Measurements from ENCODE around the gene MAML3.

The MAML3 gene

GRCh38 chr4:140020457-140021361 is 133.3 kb downstream of the MAML3 start:
- no peak for TF ChIP-seq CTCF (IDR thresholded peaks at IDR 0.05; ENCODE audit: low read depth, low read length)
- no peak for TF ChIP-seq POLR2A (IDR thresholded peaks at IDR 0.05; ENCODE audit: extremely low read depth, insufficient read length)
- TF ChIP-seq MYC (IDR thresholded peaks at IDR 0.05; ENCODE audit: low read depth, low read length), result no peak
- no peak for TF ChIP-seq MAX (IDR thresholded peaks at IDR 0.05; ENCODE audit: low read depth, low read length)
- H3K4me3 ChIP-seq (ENCODE audit: low read depth, low read length), result no peak overlapping the region
- no peak for DNase-seq (ENCODE audit: low read depth)

- no peak for TF ChIP-seq POLR2A (IDR thresholded peaks at IDR 0.05; ENCODE audit: extremely low read depth, insufficient read length)
- no peak for TF ChIP-seq MAX (IDR thresholded peaks at IDR 0.05; ENCODE audit: low read depth, low read length)
- TF ChIP-seq CTCF (IDR thresholded peaks at IDR 0.05; ENCODE audit: low read depth, low read length), result no peak
- no peak for TF ChIP-seq MYC (IDR thresholded peaks at IDR 0.05; ENCODE audit: low read depth, low read length)
- H3K4me3 ChIP-seq (ENCODE audit: low read depth, low read length), result no peak overlapping the region
- no peak for DNase-seq (ENCODE audit: low read depth)
These were observed 134.2 kb downstream of the MAML3 start for GRCh38 chr4:140019619-140020347.

GRCh38 chr4:140018931-140019618 is 134.9 kb downstream of the MAML3 start:
- TF ChIP-seq POLR2A (IDR thresholded peaks at IDR 0.05; ENCODE audit: extremely low read depth, insufficient read length), result no peak
- TF ChIP-seq MAX (IDR thresholded peaks at IDR 0.05; ENCODE audit: low read depth, low read length), result no peak
- TF ChIP-seq MYC (IDR thresholded peaks at IDR 0.05; ENCODE audit: low read depth, low read length), result no peak
- no peak overlapping the region for H3K4me3 ChIP-seq (ENCODE audit: low read depth, low read length)
- DNase-seq (ENCODE audit: low read depth), result peak; percentile 6

GRCh38 chr4:140014284-140014683 is 139.7 kb downstream of the MAML3 start:
- DNase-seq (ENCODE audit: low read depth), result no peak
- no peak for TF ChIP-seq CTCF (IDR thresholded peaks at IDR 0.05; ENCODE audit: low read depth, low read length)
- TF ChIP-seq MYC (IDR thresholded peaks at IDR 0.05; ENCODE audit: low read depth, low read length), result no peak
- no peak for TF ChIP-seq MAX (IDR thresholded peaks at IDR 0.05; ENCODE audit: low read depth, low read length)
- TF ChIP-seq POLR2A (IDR thresholded peaks at IDR 0.05; ENCODE audit: extremely low read depth, insufficient read length), result no peak
- no peak overlapping the region for H3K4me3 ChIP-seq (ENCODE audit: low read depth, low read length)

- TF ChIP-seq MAX (IDR thresholded peaks at IDR 0.05; ENCODE audit: low read depth, low read length), result no peak
- peak; percentile 64 for TF ChIP-seq CTCF (IDR thresholded peaks at IDR 0.05; ENCODE audit: low read depth, low read length)
- H3K4me3 ChIP-seq (ENCODE audit: low read depth, low read length), result no peak overlapping the region
- peak; percentile 73 for DNase-seq (ENCODE audit: low read depth)
These were observed 141.1 kb downstream of the MAML3 start for GRCh38 chr4:140012688-140013486.

Data from NB4 (cell line).